ENCODE data around the gene MRPS2. TPM values are rescaled to one million over a fixed set of nuclear protein-coding genes. Genes with fewer than 3 reads are reported as not detected.

The MRPS2 gene
- total RNA-seq (2021) (74.2 to 78.0 TPM (median 77.6 TPM) in 3 replicates), Bru-seq, nascent RNA (percentile 88 among the genes with signal in this experiment)
- long read RNA-seq, experiment 1, transcript MRPS2-201 (4 exons, 1,510 nt), result major isoform, 211 of 231 reads
- long read RNA-seq, experiment 1, partial matches to known transcripts, result 1 of 231 reads
- long read RNA-seq, experiment 1, other reads (novel, unspliced or antisense), result 9 of 231 reads
- long read RNA-seq, experiment 2, transcript MRPS2-201 (4 exons, 1,510 nt), result major isoform, 119 of 156 reads
- long read RNA-seq, experiment 2, transcript MRPS2-203 (3 exons, 810 nt), result minor isoform, 19 of 156 reads
- long read RNA-seq, experiment 2, partial matches to known transcripts, result 3 of 156 reads
- long read RNA-seq, experiment 2, other reads (novel, unspliced or antisense), result 15 of 156 reads
- long read RNA-seq, experiment 3, transcript MRPS2-201 (4 exons, 1,510 nt), result major isoform, 246 of 253 reads
- long read RNA-seq, experiment 3, partial matches to known transcripts, result 0 of 253 reads
- long read RNA-seq, experiment 3, other reads (novel, unspliced or antisense), result 4 of 253 reads

GRCh38 chr9:135500525-135501260 lies at the start of gene MRPS2:
TSS of gene MRPS2 (plus strand) at chr9:135500682. CDS start at chr9:135500711, 29 bp downstream.
- CTCF ChIA-PET, result interaction anchor here (0.7 to 1.9 kb wide), 4 partner anchors 20 to 61 kb away, joined by 3 to 12 read pairs (median 7); no protein-coding TSS in a partner anchor
- DNase-seq (ENCODE audit: low spot score), result peak; percentile 93
- Mint-ChIP-seq H3K4me1 (peaks cover 13% of the 10 kb centered on the region), H3K9me3 (no peaks in the 10 kb centered on the region), H3K27ac (no peak within 1 kb of the TSS), H3K27me3 (ENCODE audit: low read depth) (no peaks in the 10 kb centered on the region), H3K36me3 (peaks cover 21% of the 10 kb centered on the region), H3K4me3 (peak within 1 kb of the TSS; percentile 80)
- POLR2A ChIA-PET, result no interaction called here
- peak; percentile 86 for ATAC-seq
- TF ChIP-seq GTF2I (CRISPR knock-in tag; conservative IDR thresholded peaks at IDR 0.05) (no peak), CREB1 (CRISPR knock-in tag; IDR thresholded peaks at IDR 0.05) (no peak), PRRX2 (CRISPR knock-in tag; IDR thresholded peaks at IDR 0.05) (no peak), SP1 (CRISPR knock-in tag; conservative IDR thresholded peaks at IDR 0.05) (peak; percentile 95), ZNF512 (CRISPR knock-in tag; IDR thresholded peaks at IDR 0.05; ENCODE audit: borderline replicate concordance) (no peak), NR2C2 (CRISPR knock-in tag; IDR thresholded peaks at IDR 0.05) (no peak), NFYB (CRISPR knock-in tag; conservative IDR thresholded peaks at IDR 0.05; ENCODE audit: low read depth) (no peak; the same call in 1 of the 2 replicates), STAT6 (CRISPR knock-in tag; conservative IDR thresholded peaks at IDR 0.05; ENCODE audit: low read depth) (0 out of 2 replicates have a peak, but pooled peaks have one; percentile 85), ZNF219 (CRISPR knock-in tag; IDR thresholded peaks at IDR 0.05; ENCODE audit: borderline replicate concordance) (no peak), CBFB (CRISPR knock-in tag; IDR thresholded peaks at IDR 0.05; ENCODE audit: low read depth) (no peak), SOX15 (CRISPR knock-in tag; IDR thresholded peaks at IDR 0.05) (no peak), USF1 (CRISPR knock-in tag; IDR thresholded peaks at IDR 0.05) (no peak), CTCF (IDR thresholded peaks at IDR 0.05) (peak; percentile 32; the same call in 1 of the 2 replicates), PREB (CRISPR knock-in tag; IDR thresholded peaks at IDR 0.05; ENCODE audit: borderline replicate concordance) (no peak; the same call in 1 of the 2 replicates), NR3C1 (CRISPR knock-in tag; conservative IDR thresholded peaks at IDR 0.05; ENCODE audit: low read depth) (0 out of 2 replicates have a peak, but pooled peaks have one; percentile 52), NR1H2 (CRISPR knock-in tag; IDR thresholded peaks at IDR 0.05) (no peak), ZNF532 (CRISPR knock-in tag; IDR thresholded peaks at IDR 0.05; ENCODE audit: borderline replicate concordance) (no peak), ZNF138 (CRISPR knock-in tag; conservative IDR thresholded peaks at IDR 0.05) (0 out of 2 replicates have a peak, but pooled peaks have one; percentile 74), HMGXB4 (CRISPR knock-in tag; IDR thresholded peaks at IDR 0.05) (peak; percentile 99), ZNF396 (CRISPR knock-in tag; IDR thresholded peaks at IDR 0.05; ENCODE audit: borderline replicate concordance) (no peak)

All from WTC11 (cell line).